K562 (cell line): ENCODE data around the gene EMC9. TPM values are rescaled to one million over a fixed set of nuclear protein-coding genes. Genes with fewer than 3 reads are reported as not detected.
A peak's percentile ranks its signal among the peaks of the same experiment; 100 is the strongest.

Experiments used
- C11orf30 ChIP-seq: fragments of 450-650 bp; IDR thresholded peaks from 2 replicates; pipeline ENCODE4 v1.6.1; 2016; ENCODE audit warnings: low read depth, mild to moderate bottlenecking
- KLF10 ChIP-seq: fragments of 250-450 bp; sonication (Bioruptor Pico); IDR thresholded peaks from 2 replicates; pipeline ENCODE4 v1.6.1; 2021; ENCODE audit warnings: matching md5 sums
- LCOR ChIP-seq: sonication (generic); formaldehyde crosslinking; IDR thresholded peaks from 2 replicates; pipeline ENCODE4 v1.8.0; 2022; ENCODE audit warnings: mild to moderate bottlenecking, missing genetic modification reagents
- POLR2A ChIP-seq: fragments of 450-650 bp; conservative IDR thresholded peaks from 2 replicates; pipeline ENCODE4 v1.6.1; 2016
- POLR2AphosphoS2 ChIP-seq: IDR thresholded peaks from 2 replicates; pipeline ENCODE4 v1.6.1; 2012; ENCODE audit warnings: low read length, improper control_type of control experiment
- SAFB ChIP-seq: fragments of 200-400 bp; formaldehyde crosslinking; IDR thresholded peaks from 2 replicates; pipeline ENCODE4 v1.6.1; 2017; ENCODE audit warnings: low read depth, low read length, borderline replicate concordance
- SPI1 ChIP-seq: IDR thresholded peaks from 2 replicates; pipeline ENCODE4 v1.6.1; 2011; ENCODE audit warnings: low read depth, low read length, control low read depth, borderline replicate concordance
- TSC22D4 ChIP-seq: fragments of 450-650 bp; IDR thresholded peaks from 2 replicates; pipeline ENCODE4 v1.6.1; 2016; ENCODE audit warnings: missing genetic modification characterization, missing biosample characterization, control low read depth
- WHSC1 ChIP-seq: IDR thresholded peaks from one replicate; pipeline ENCODE4 v1.6.1; 2012; ENCODE audit warnings: low read length, control low read depth, inconsistent platforms
- ZBTB7A ChIP-seq: IDR thresholded peaks from 2 replicates; pipeline ENCODE4 v1.6.1; 2011; ENCODE audit warnings: low read depth, mild to moderate bottlenecking, low read length, moderate library complexity, borderline replicate concordance; ENCODE audit not compliant: control insufficient read depth
- ZNF24 ChIP-seq: fragments of 450-650 bp; IDR thresholded peaks from 2 replicates; pipeline ENCODE4 v1.6.1; 2016
- ZNF253 ChIP-seq: fragments of 250-450 bp; sonication (Bioruptor Pico); conservative IDR thresholded peaks from 2 replicates; pipeline ENCODE4 v1.6.1; 2021; ENCODE audit warnings: mild to moderate bottlenecking
- ZNF384 ChIP-seq: IDR thresholded peaks from 2 replicates; pipeline ENCODE4 v1.6.1; 2012; ENCODE audit warnings: low read depth, low read length, improper control_type of control experiment
- ZNF668 ChIP-seq: fragments of 250-450 bp; sonication (Bioruptor Pico); IDR thresholded peaks from 2 replicates; pipeline ENCODE4 v1.8.0; 2022; ENCODE audit warnings: mild to moderate bottlenecking, inconsistent platforms
- polyA plus RNA-seq, 8 experiments: library from polyadenylated mRNA; depleted of rRNA in 4 of 8; stranded (reverse) in 5 of 8; unstranded in 3 of 8; fragments of >200 nt; fragmentation: Nextera tagmentation in 2 of 8; fragmentation: Illumina TruSeq in 1 of 8; extraction: Ambion mirVana in 2 of 8; extraction: Trizol in 1 of 8; gene quantifications; 2 replicates each; pipeline versions ENCODE4 v1.2.1 to v1.2.3, GENCODE V29; 2011 to 2014; ENCODE audit warnings: inconsistent platforms in 1 of 8, missing spikeins in 1 of 8
- total RNA-seq, 7 experiments: library from RNA; depleted of rRNA in 6 of 7; stranded (reverse); fragments of >200 nt in 6 of 7; fragmentation: Illumina TruSeq in 2 of 7; extraction: Trizol in 2 of 7; gene quantifications; 2 replicates each; pipeline versions ENCODE4 v1.2.1 to v1.2.3, GENCODE V29; 2011 to 2021; ENCODE audit warnings: low replicate concordance in 1 of 7
- TF ChIP-seq, protein P1 (sequence below): sonication (generic); formaldehyde crosslinking; IDR thresholded peaks from 2 replicates; pipeline ENCODE4 v1.8.1; 2022; ENCODE audit warnings: missing genetic modification reagents
- TF ChIP-seq, protein P2 (sequence below): fragments of 450-650 bp; IDR thresholded peaks from one replicate; pipeline ENCODE4 v1.6.1; 2018; ENCODE audit warnings: mild to moderate bottlenecking, moderate library complexity; ENCODE audit not compliant: partially characterized antibody
- TF ChIP-seq, protein P3 (sequence below): fragments of 250-450 bp; sonication (Bioruptor Pico); IDR thresholded peaks from 2 replicates; pipeline ENCODE4 v1.8.0; 2022; ENCODE audit warnings: inconsistent platforms
- TF ChIP-seq, protein P4 (sequence below): IDR thresholded peaks from 2 replicates; pipeline ENCODE4 v1.6.1; 2012; ENCODE audit warnings: low read depth, low read length, improper control_type of control experiment, borderline replicate concordance
- TF ChIP-seq, protein P5 (sequence below): IDR thresholded peaks from 2 replicates; pipeline ENCODE4 v1.6.1; 2014; ENCODE audit warnings: antibody characterized with exemption
- TF ChIP-seq, protein P6 (sequence below): fragments of 250-450 bp; sonication (Bioruptor Pico); IDR thresholded peaks from 2 replicates; pipeline ENCODE4 v1.8.0; 2022; ENCODE audit warnings: inconsistent platforms, mild to moderate bottlenecking, moderate library complexity, borderline replicate concordance

The EMC9 gene
- total and polyA plus RNA-seq, 9 of the 15 experiments (the other 6 are each of a cell fraction or from before 2014, with no cell fraction given), result 3.1 to 13.2 (median 7.8) TPM

DNA sequence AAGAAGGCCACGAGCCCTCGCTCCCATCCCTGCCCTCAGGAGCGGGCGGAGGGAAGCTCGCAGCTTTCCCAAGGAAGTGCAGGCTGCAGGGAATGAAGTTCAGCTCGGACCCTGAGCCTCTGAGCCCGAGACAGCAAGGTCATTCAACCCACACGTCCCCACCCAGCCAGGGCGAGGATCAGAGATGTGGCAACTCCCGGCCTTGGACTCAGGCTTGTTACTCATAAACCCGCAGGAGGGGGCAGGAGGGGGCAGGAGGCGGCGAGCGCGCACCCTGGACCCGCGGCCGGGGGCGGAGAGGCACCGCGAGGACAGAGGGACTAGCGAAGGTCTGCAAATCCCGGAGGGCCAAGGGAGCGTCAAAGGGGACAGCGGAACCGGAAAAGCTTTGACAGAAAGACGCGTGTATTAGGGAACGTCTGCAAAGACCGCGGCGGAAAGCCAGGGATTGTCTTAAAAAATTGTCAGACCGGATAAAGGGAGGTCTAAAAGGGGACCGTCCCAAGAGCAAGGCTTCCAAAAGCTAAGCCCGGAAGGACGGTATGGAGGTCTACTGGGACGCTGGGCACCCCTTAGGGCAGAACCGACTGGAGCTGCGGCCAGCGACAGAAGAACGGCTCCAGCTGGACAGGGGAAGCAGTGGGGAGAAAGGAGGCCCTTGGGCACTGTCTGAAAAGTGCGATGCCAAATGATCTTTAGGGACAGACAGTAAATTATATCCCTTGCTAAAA is 27.4 kb downstream of the EMC9 start (continued):
- TF ChIP-seq C11orf30, result no peak
- TF ChIP-seq ZNF668, result no peak
- TF ChIP-seq, protein P1, sequence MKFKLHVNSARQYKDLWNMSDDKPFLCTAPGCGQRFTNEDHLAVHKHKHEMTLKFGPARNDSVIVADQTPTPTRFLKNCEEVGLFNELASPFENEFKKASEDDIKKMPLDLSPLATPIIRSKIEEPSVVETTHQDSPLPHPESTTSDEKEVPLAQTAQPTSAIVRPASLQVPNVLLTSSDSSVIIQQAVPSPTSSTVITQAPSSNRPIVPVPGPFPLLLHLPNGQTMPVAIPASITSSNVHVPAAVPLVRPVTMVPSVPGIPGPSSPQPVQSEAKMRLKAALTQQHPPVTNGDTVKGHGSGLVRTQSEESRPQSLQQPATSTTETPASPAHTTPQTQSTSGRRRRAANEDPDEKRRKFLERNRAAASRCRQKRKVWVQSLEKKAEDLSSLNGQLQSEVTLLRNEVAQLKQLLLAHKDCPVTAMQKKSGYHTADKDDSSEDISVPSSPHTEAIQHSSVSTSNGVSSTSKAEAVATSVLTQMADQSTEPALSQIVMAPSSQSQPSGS (CRISPR knock-in tag), result no peak
- no peak for TF ChIP-seq ZNF24
- peak; percentile 88 for TF ChIP-seq POLR2A
- TF ChIP-seq, protein P2, sequence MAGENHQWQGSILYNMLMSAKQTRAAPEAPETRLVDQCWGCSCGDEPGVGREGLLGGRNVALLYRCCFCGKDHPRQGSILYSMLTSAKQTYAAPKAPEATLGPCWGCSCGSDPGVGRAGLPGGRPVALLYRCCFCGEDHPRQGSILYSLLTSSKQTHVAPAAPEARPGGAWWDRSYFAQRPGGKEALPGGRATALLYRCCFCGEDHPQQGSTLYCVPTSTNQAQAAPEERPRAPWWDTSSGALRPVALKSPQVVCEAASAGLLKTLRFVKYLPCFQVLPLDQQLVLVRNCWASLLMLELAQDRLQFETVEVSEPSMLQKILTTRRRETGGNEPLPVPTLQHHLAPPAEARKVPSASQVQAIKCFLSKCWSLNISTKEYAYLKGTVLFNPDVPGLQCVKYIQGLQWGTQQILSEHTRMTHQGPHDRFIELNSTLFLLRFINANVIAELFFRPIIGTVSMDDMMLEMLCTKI, result no peak
- TF ChIP-seq LCOR, result peak; percentile 27; the same call in 1 of the 2 replicates
- TF ChIP-seq ZNF384, result no peak
- no peak for TF ChIP-seq ZNF253 (CRISPR knock-in tag)
- TF ChIP-seq POLR2AphosphoS2, result no peak
- TF ChIP-seq WHSC1, result no peak
- TF ChIP-seq, protein P3, sequence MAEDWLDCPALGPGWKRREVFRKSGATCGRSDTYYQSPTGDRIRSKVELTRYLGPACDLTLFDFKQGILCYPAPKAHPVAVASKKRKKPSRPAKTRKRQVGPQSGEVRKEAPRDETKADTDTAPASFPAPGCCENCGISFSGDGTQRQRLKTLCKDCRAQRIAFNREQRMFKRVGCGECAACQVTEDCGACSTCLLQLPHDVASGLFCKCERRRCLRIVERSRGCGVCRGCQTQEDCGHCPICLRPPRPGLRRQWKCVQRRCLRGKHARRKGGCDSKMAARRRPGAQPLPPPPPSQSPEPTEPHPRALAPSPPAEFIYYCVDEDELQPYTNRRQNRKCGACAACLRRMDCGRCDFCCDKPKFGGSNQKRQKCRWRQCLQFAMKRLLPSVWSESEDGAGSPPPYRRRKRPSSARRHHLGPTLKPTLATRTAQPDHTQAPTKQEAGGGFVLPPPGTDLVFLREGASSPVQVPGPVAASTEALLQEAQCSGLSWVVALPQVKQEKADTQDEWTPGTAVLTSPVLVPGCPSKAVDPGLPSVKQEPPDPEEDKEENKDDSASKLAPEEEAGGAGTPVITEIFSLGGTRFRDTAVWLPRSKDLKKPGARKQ (CRISPR knock-in tag), result no peak
- no peak for TF ChIP-seq SAFB
- no peak for TF ChIP-seq SPI1
- peak; percentile 67; the same call in 1 of the 2 replicates for TF ChIP-seq ZBTB7A
- TF ChIP-seq, protein P4, sequence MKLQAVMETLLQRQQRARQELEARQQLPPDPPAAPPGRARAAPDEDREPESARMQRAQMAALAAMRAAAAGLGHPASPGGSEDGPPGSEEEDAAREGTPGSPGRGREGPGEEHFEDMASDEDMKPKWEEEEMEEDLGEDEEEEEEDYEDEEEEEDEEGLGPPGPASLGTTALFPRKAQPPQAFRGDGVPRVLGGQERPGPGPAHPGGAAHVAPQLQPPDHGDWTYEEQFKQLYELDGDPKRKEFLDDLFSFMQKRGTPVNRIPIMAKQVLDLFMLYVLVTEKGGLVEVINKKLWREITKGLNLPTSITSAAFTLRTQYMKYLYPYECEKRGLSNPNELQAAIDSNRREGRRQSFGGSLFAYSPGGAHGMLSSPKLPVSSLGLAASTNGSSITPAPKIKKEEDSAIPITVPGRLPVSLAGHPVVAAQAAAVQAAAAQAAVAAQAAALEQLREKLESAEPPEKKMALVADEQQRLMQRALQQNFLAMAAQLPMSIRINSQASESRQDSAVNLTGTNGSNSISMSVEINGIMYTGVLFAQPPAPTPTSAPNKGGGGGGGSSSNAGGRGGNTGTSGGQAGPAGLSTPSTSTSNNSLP, result no peak
- TF ChIP-seq, protein P5, sequence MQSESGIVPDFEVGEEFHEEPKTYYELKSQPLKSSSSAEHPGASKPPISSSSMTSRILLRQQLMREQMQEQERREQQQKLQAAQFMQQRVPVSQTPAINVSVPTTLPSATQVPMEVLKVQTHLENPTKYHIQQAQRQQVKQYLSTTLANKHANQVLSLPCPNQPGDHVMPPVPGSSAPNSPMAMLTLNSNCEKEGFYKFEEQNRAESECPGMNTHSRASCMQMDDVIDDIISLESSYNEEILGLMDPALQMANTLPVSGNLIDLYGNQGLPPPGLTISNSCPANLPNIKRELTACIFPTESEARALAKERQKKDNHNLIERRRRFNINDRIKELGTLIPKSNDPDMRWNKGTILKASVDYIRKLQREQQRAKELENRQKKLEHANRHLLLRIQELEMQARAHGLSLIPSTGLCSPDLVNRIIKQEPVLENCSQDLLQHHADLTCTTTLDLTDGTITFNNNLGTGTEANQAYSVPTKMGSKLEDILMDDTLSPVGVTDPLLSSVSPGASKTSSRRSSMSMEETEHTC, result no peak
- TF ChIP-seq, protein P6, sequence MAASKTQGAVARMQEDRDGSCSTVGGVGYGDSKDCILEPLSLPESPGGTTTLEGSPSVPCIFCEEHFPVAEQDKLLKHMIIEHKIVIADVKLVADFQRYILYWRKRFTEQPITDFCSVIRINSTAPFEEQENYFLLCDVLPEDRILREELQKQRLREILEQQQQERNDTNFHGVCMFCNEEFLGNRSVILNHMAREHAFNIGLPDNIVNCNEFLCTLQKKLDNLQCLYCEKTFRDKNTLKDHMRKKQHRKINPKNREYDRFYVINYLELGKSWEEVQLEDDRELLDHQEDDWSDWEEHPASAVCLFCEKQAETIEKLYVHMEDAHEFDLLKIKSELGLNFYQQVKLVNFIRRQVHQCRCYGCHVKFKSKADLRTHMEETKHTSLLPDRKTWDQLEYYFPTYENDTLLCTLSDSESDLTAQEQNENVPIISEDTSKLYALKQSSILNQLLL (CRISPR knock-in tag), result no peak
- no peak for TF ChIP-seq KLF10 (CRISPR knock-in tag)
- no peak for TF ChIP-seq TSC22D4 (tag)
